NCI-H187 (cell line): ENCODE results near the gene MVB12B.
"Not testable (repeated sequence)": the region's sequence is repeated elsewhere in the genome, so short reads cannot be mapped to it uniquely, and the experiment has no call there.

ENCODE experiments used
- DNase-seq, 2 experiments: peaks; one replicate each; lab custom pipeline; 2025; lab: John Stamatoyannopoulos, UW

The MVB12B gene

DNA sequence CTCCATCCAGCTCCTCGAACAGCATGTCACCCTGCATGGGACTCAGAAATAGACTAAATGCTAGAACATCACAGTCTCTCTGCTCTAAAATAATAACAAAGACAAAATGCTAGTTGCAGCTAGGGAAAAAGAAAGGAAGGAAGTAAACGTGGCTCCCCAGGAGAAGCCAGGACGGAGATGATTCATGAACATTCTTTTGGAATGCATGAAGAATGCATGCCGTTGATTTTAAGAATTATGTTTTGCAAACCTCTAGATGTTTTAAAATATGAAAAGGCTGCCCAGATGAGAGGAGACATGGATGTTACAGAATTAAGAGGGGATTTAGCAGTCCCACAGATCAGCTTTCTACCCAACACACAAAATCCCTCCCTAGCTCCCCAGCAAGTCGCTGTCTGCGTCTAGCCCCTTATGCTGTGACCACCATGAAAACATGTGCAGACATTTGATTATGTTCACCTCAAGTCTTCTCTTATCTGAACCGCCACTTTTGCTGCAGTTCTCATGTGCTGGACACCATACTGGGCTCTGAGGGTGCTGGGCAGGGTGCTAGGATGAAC lies 147.7 kb downstream of the MVB12B start:
- no peak for DNase-seq

DNA sequence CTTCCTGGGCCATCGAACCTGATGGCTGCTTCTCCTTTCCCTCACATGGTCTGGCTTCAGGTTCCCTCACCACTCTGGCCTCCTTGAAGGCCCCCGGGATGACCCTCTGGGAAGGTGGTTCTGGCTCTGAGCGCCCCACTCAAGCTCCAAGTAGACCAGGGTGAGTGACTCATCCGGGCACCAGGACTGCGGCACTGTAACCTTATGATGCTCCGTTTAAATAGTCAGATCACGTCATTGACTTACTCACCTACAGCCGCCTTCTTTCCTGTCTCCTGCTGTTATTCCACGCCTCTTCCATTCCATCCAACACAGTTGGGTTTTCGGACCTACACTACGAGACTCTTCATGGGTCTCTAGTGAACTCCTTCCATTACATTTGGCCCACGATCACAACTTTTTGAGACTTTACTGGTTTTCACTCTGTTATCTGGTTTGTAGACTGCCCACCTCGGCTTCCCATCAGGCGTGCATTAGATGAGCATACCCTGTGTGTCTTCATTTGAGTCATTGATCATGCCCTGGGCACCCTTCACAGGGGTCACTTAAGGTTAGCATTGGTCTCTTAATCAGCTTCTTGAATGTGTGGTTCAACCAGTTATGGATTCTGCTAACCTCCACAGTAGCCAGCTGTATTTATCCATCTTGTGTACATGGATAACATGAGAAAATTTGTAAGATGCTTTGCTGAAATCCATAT lies 148.3 kb downstream of the MVB12B start:
- DNase-seq, result no peak

DNA sequence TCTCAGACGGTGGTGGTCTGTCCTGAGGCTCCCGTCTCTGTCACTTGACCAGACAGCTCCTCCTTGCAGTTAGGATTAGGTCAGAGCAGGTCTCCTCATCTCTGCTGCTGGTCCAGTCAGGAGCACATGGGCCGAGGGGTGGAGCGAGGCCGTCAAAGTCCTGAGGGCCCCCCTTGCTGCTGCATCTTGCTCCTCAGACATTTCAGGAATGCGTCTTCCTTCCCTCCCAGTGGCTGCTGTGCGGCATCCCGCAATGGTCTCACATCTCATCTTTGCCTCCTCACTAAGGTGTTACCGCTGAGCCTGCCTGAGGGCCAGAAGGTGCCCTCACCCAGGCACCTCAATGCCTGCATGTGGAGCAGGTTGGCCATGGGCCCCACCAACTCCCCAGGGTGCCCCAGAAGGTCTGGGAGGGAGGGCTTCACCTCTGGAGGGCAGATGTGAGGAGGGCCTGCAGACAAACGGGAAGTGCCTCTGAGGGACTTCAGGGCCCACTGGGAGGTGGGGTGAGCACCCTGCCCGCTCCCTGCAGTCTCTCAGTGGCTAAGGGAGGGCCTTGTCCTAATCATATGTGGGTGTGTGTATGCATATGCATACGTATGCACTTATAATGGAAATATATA lies 149.4 kb downstream of the MVB12B start:
- no peak for DNase-seq

GRCh38 chr9:126477432-126477831 lies 150.8 kb downstream of the MVB12B start:
- not testable (repeated sequence) for DNase-seq

DNA sequence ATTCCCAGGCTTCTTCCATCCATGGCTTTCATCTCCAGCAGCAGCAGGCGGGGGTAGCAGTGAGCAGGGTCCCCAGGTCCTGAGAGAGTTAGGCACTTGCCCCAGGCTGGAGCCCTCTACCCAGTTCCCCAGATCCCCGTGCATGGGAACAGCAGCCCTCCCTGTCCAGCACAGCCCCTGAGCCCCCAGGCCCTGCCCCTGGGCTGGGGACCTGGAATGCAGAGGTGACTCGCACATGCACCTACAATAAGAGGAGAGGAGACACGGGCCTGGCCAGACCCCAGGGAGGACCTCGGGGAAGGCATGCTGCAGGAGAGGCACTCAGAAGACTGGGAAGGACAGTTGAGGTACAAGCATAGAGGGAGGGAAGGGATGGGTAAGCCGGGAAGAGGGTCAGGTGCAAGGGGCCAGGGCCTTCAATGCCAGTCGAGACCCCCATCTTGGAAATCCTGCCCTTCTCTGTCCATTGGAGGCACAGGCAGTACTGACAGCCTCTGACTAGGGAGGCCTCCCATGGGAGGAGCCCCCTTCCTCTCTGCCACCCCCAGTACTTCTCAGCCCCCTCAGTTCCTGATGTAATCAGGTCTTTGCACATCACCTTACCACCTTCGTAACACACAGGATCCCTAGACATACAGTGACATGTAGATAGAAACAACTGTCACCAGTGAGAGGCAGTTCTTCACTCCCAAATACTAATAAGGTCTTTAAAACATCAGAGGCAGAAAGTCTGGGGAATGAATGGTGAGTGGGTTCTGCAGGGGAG lies 151.8 kb downstream of the MVB12B start:
- no peak for DNase-seq

- DNase-seq, result no peak
These were observed 152.9 kb downstream of the MVB12B start for GRCh38 chr9:126479515-126479914.

GRCh38 chr9:126480813-126481212 lies 154.2 kb downstream of the MVB12B start:
- DNase-seq, result no peak

DNA sequence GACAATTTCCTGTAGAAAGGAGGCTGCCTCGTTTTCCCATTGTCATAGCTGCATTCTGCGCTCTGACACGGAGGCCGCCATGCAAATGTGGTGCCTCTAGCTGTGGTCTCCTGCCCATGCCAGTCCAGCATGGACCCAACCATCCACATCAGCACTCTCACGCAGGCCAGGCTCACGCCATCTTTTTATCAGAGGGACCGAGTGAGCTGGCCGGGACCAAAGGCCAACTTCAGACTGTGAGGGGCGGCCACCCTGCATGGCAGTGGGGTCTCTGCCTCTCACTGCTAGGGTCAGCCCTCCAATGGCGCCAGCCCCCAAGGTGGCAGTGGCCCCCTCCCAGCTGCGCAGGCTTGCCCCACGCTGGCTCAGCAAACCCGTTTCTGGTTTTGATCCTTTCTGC lies 155.2 kb downstream of the MVB12B start:
- DNase-seq, result no peak

DNA sequence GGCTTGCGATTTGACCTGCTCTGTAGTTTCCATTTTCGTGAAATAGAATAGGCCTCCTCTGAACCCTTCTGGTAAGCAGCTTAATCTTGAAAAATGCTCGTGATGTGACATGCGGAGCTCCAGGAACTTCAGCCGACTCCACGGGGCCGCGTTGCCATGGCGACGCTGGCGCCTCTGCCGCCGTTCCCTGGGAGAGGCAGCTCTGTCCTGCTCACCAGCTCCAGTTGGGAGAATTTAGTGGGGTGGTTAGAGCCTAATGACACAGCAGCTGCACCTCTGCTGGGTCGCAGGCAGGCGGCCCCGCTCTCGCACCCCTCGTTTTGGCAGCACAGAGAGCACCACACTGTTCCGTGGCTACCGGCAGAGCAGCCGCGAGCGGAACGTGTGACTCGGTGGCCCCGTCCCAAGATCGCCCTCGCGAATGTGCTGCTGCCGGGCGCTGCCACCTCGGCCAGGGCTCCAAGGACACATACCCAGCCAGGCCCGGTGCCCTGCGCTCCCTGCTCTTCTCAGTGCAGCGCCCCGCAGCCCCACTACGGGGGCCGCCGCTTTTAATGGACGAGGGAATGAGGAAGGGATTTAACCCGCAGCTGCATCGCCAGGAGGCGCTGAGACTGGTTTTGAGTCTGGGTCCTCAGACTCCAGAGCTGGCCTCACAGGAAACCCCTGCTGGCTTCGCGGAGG lies 155.9 kb downstream of the MVB12B start:
- no peak for DNase-seq

GRCh38 chr9:126483468-126484073 lies 156.9 kb downstream of the MVB12B start:
- DNase-seq, result no peak

DNA sequence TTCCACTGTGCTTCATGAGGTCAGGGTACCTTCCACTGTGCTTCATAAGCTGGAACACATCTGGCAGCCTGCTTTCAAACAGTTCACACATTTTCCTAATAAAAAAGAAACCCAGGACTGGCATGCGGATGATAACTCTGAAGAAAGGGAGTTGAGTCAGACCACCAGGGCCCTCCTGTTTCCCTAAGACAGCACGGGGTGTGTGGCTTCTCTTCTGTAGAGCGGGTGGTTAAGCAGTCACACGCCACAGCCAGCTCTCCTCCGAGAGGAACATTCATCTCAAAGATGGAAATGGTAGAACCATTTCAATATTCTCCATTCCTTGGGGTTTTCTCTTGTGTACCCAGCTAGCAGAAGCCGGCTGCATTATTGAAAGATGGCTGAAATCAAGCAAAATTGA lies 159.0 kb downstream of the MVB12B start:
- DNase-seq, result no peak

DNA sequence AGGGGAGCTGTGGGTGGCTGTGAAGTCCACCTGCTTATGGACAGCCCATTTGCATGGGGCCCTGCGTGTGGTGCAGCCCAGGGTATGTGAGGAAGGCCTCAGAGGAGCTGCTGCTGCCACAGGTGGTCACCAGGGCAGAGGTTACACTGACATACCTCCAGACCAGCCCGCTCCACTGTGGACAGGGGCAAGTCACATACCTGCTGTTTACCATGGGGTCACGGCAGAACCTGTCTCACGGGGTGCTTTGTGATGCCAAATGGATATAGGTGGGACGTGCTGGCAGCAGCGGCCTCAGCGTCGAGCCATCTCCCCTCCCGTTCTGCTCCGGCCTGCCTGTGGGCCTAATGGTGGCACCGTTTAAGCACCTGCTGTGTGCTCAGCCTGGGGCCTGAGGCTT lies 159.6 kb downstream of the MVB12B start:
- no peak for DNase-seq

DNA sequence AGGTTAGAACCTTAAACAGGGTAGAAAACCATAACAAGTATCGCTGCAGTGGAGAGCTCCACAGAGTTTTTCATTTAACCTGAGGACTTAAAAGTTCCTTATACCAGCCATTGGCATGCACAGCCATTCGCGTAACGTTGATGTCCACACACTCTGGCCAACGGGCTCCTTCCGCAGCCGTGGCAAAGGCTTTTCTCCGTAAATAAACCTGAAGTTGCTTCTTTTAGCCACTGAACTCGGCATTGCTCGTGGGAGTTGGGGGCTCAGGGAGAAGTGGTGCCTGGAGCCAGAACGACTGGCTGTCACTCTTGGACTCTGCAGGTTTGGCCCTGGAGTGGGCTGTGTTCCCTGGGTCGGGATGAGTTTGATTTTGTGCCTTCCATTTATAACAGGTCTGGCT lies 161.2 kb downstream of the MVB12B start:
- no peak for DNase-seq

GRCh38 chr9:126488310-126488709 lies 161.7 kb downstream of the MVB12B start:
- DNase-seq, result no peak

- no peak for DNase-seq
These were observed 162.3 kb downstream of the MVB12B start for GRCh38 chr9:126488881-126489404.

- no peak for DNase-seq
These were observed 163.1 kb downstream of the MVB12B start for GRCh38 chr9:126489581-126490213.

DNA sequence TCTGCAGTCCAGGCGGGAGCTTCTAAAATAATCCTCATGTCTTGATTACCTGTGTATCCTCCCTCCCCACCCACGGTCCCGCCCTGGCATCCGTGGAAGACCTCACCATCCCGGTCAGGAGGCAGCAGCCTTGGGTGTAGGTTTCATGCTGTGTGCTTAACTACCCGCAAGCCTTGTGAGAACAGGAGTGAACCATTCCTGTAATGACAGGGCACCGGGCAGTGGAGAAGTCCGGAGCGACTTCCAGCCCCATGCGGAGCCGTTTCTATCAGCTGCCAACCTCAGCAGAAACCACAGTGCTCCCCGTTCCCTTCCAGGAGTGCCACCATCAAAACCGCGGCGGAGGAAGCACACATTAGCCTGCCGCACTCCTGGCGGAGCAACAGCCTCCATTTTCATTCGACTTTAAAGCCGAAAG lies 163.6 kb downstream of the MVB12B start:
- DNase-seq, result no peak

DNA sequence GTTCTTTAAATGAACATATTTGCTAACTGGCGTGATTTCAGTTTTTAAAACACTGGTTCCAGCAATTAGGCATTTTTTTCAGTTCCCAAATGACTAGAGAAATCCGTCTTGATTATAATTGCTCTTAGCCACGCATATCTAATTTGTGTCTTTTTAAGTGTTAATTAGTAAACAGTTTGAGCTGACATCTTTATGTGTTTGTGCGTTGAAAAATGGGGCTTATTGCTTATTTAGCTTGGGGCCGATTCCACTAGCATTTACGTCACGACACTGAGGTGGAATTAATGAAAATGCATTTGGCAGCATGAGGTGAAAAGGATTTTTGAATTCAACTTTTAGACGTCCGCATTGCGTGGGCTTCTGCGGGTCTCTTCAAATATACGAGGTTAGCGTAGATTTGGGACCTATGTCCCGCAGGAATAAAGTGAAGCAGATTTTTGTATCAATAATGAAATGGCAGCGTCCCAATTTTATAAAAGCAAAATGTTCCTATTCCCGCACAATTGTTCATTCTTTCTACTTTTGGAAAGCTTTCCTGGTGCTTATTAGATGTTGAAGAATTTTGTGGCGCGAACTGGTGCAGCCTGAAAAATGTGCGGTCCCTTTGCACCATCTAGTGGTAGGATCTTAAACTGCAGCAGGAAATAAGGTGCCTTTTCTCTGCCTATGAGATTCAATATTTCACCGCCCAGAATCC lies 164.4 kb downstream of the MVB12B start:
- DNase-seq, result peak in 1 of 2 experiments; percentile 26

- DNase-seq, result no peak
These were observed 164.9 kb downstream of the MVB12B start for GRCh38 chr9:126491568-126491879.

DNA sequence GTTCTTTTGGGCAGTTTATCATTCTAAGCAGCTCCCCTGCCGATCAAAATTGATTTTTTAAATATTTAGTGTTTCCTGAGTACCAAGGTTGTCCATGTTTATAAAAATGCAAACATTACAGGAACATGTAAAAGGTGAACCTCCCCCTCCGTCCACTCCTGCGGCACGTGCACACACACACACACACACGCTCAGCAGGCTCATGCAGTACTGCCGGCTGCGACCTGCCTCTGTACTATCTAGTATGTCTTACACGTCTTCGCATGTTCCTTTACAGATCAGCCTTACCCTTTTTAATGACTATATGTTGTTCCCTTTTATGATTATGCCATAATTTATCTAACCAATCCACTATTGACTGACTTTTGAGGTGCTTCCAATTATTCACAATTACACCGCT lies 165.3 kb downstream of the MVB12B start:
- DNase-seq, result no peak

DNA sequence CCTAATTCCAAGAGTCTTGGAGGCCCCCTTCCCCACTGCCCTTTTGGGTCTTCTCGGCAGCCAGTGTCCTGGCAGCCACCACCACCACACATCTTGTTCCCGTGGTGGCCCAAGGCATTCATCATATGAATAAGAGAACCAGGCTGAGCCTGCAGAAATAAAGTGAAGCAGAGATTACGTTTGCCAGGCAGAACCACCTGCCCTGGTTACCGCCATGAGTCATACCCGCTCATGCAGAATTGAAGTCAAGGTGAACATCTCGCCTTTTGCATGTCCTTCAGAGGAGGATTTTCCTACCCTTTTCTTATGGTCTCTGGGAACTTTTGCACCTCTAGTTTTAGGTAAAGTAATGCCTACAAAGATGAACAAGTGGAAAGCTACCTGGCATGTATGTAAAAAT lies 167.6 kb downstream of the MVB12B start:
- DNase-seq, result no peak
